Nephron progenitor cell (in vitro differentiated cells): ENCODE results near the gene CASQ2.
A peak's percentile ranks its signal among the peaks of the same experiment; 100 is the strongest.

Experiments used
- DNase-seq: peaks from one replicate; pipeline ENCODE4 v3.0.0; 2021
- H3K27ac Mint-ChIP-seq: 2 replicates; pipeline ENCODE4 v1.8.0; 2021; ENCODE audit warnings: mild to moderate bottlenecking, moderate library complexity, mixed read lengths
- H3K27me3 Mint-ChIP-seq: 2 replicates; pipeline ENCODE4 v1.8.0; 2021; ENCODE audit warnings: mild to moderate bottlenecking, low read depth, mixed read lengths; ENCODE audit not compliant: poor library complexity
- H3K36me3 Mint-ChIP-seq: 2 replicates; pipeline ENCODE4 v1.8.0; 2021; ENCODE audit warnings: low read depth, mixed read lengths
- H3K4me1 Mint-ChIP-seq: 2 replicates; pipeline ENCODE4 v1.8.0; 2021; ENCODE audit warnings: mixed read lengths
- H3K4me3 Mint-ChIP-seq: 2 replicates; pipeline ENCODE4 v1.8.0; 2021; ENCODE audit warnings: mild to moderate bottlenecking, moderate library complexity, mixed read lengths
- H3K9me3 Mint-ChIP-seq: 2 replicates; pipeline ENCODE4 v1.8.0; 2021; ENCODE audit warnings: mild to moderate bottlenecking, moderate library complexity, mixed read lengths
- CTCF ChIP-seq: fragments of 200-600 bp; sonication (generic); IDR thresholded peaks from 2 replicates; pipeline ENCODE4 v1.5.0; 2021; ENCODE audit warnings: antibody characterized with exemption

The CASQ2 gene

GRCh38 chr1:115764541-115764940, 4.0 kb downstream of the CASQ2 start:
- Mint-ChIP-seq H3K4me3 (no peak overlapping the region), H3K36me3 (no peaks in the 10 kb centered on the region), H3K27ac (no peak overlapping the region), H3K27me3 (peaks cover 3% of the 10 kb centered on the region), H3K9me3 (peaks cover 3% of the 10 kb centered on the region), H3K4me1 (peaks cover 28% of the 10 kb centered on the region)
- peak; percentile 41 for TF ChIP-seq CTCF
- DNase-seq = peak; percentile 25

- Mint-ChIP-seq H3K27me3 (peaks cover 3% of the 10 kb centered on the region), H3K9me3 (peaks cover 14% of the 10 kb centered on the region), H3K4me3 (no peak overlapping the region), H3K36me3 (no peaks in the 10 kb centered on the region), H3K27ac (no peak overlapping the region), H3K4me1 (peaks cover 23% of the 10 kb centered on the region)
- DNase-seq = no peak
- no peak for TF ChIP-seq CTCF
These were observed 5.7 kb downstream of the CASQ2 start for GRCh38 chr1:115762779-115763178.

- no peaks in the 10 kb centered on the region for H3K36me3 Mint-ChIP-seq
- peaks cover 23% of the 10 kb centered on the region for H3K4me1 Mint-ChIP-seq
- no peak for DNase-seq
- H3K27me3 Mint-ChIP-seq = peaks cover 3% of the 10 kb centered on the region
- H3K27ac Mint-ChIP-seq = no peak overlapping the region
- H3K9me3 Mint-ChIP-seq = peaks cover 14% of the 10 kb centered on the region
- no peak overlapping the region for H3K4me3 Mint-ChIP-seq
- TF ChIP-seq CTCF = no peak
These were observed 6.8 kb downstream of the CASQ2 start for GRCh38 chr1:115761601-115762302.

GRCh38 chr1:115757856-115758255, 10.7 kb downstream of the CASQ2 start:
- H3K4me3 Mint-ChIP-seq = no peak overlapping the region
- H3K36me3 Mint-ChIP-seq = no peaks in the 10 kb centered on the region
- no peak for TF ChIP-seq CTCF
- peaks cover 14% of the 10 kb centered on the region for H3K9me3 Mint-ChIP-seq
- DNase-seq = no peak
- H3K27ac Mint-ChIP-seq = no peak overlapping the region
- H3K4me1 Mint-ChIP-seq = peaks cover 33% of the 10 kb centered on the region
- H3K27me3 Mint-ChIP-seq = peaks cover 3% of the 10 kb centered on the region

GRCh38 chr1:115757326-115757725, 11.2 kb downstream of the CASQ2 start:
- H3K4me3 Mint-ChIP-seq = no peak overlapping the region
- peaks cover 16% of the 10 kb centered on the region for H3K9me3 Mint-ChIP-seq
- H3K27me3 Mint-ChIP-seq = peaks cover 3% of the 10 kb centered on the region
- peaks cover 38% of the 10 kb centered on the region for H3K4me1 Mint-ChIP-seq
- H3K27ac Mint-ChIP-seq = no peak overlapping the region
- H3K36me3 Mint-ChIP-seq = no peaks in the 10 kb centered on the region
- DNase-seq = no peak
- TF ChIP-seq CTCF = no peak
